Measurements from ENCODE around the gene CRLF1.

DNA sequence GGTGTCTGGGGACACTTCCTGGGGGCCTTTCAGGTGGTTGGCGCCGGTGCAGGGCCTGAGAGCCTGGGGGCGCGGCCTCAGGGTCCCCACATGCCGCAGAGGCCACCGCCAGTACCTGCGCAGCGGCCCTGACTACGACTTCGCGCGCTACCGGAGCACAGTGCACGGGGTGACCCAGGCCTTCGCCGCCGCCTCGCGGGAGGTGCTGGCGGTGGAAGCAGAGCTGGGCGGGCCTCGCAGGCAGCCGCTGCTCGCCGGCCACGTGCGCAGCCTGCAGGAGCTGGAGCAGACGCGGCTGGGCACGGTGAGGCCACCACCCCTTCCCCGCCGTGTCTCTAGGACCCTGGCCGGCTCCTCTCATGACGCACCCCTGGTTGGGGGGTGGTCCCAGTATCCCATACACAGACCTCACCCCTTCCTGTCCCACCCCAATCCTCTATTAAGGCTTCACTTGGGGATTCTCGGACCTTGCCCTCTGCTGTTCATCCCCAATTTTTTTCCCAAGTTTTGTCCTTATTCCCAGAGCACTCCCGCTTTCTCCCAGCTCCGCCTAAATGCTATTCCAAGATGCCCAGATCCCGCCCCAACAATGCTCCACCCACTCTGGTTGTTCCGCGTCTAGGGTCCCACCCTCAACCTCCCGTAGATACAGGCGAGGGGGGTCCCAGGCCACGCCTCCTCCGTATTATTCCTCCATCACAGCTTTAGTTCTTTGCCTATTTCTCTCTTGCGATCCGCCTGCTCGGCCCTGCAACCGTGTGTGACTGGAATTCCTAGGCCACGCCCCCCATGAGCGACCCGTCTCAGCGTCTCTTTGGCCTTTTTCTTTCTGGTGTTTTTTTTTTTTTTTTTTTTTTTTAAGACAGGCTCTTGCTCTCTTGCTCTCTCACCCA lies 17.0 kb downstream of the CRLF1 start:
- TF ChIP-seq EP300 (IDR thresholded peaks at IDR 0.05) (no peak), POLR2A (IDR thresholded peaks at IDR 0.05) (no peak)

Data from stomach (tissue), 4 donors.